Medulla oblongata (tissue), 1 donor: ENCODE measurements around the gene HPS1.

Experiments
- DNase-seq: peaks from one replicate; pipeline ENCODE4 v3.0.0-alpha.2; 2015; ENCODE audit errors: extremely low spot score

The HPS1 gene

DNA sequence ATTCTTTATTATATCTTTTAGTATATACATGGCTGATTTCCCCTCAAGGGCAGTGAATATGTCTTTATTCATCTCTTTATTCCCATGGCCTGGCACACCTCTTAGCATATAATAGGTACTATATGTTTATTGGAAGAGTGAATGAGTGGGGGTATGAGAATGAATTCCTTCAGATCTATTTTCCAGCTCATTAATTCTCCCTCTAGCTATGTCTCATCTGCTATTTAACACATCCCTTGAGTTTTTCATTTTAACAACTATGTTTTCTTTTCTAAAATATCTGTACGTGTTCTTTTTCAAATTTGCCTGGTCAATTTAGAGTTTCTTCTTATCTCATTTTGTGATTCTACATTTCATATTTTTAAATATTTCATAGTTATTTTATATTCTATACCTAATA is 14.4 kb downstream of the HPS1 start:
- no peak for DNase-seq

DNA sequence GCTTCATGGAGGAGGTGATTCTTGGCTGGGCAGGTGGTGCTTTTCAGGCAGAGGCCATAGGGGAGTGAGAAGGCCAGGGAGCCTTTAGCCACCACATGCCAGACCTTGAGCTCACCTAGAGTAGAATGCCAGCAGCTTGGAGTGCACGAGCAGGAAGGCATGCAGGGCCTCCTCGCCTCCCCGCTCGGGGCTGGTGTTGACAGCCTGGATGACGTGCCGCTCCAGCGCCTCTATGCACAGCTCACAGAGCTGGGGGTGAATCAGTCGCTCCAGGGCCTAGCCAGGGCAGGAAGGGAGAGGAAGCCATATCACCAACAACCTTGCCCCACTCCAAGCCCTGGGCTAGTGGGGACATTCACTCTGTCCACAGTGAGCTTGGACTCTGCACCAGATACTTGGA is 15.7 kb downstream of the HPS1 start:
- no peak for DNase-seq

DNA sequence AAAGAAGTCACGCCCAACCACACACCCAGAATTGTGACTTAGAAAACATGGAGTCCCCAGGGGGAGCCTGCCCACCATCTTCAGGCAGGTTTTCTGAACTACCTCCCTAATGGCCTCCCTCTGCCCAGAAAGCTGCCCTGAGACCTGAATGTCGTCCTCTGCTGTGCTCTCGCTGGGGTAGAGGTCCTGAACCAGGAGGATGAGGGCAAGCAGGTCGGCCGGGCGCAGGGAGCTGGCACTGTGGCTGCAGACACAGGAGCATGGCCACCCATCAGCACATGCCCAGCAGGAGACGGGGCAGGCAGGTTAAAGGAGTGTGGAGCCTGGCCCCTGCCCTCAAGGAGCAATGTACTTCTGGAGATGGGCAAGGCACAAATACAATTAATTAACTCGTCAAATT is 16.3 kb downstream of the HPS1 start:
- DNase-seq, result no peak

DNA sequence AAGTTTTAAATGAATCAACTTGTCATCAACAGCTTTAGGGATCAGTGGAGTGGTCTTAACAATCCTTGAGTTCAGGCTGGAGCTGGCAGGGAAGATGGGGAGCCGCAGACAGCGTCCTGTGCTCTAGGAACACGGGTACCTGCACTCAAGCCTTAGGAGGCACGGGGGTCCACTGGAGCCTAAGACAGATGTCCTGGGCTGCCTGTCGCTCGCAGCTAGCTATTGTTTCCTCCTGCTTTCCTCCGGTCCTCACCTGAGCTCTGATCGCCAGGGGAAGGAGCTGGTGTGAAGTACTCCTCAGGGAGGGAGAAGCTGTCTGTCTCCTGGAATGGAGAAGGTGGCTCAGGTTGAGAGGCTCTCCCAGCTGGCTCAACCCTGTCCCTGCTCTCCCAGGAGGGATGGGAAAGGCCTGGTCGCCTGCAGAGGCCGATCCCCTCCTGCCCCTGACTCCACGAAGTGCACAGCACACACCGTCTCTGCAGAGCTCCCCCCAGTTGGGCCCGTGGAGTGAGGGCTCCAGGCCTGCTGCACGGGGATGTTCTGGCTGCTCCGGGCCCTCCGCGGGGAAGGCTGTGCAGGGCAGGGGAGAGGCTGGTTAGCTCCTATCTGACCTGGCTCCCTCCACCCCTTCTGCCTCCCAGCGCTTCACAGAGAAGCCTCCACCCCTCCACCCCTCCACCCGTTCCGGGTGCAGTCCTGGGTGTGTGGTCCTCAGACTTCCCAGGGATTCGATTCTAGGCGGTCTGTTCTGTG is 17.2 kb downstream of the HPS1 start:
- DNase-seq, result no peak

DNA sequence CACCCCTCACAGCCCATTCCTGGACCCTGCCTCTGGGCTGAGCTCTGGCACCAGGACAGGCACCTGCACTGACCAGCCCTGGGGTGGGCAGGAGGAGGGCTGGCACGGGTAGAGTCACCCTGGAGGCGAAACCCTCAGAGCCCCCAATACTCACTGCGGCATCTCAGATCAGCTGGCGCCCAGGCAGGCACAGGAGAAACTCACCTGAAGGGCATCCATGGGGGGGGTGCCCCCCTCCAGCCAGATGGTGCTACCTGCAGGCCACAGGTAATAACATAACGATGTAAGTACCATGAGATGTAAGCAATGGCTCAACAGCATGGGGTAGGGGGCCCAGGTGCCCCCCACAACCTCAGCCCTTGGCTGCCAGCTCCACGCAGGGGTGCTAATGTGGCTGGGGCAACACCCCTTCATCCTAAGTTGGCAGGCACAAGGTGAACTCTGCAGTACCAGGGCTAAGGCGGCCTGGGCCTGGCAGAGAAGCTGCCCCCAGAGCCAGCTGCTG is 19.7 kb downstream of the HPS1 start:
- no peak for DNase-seq

DNA sequence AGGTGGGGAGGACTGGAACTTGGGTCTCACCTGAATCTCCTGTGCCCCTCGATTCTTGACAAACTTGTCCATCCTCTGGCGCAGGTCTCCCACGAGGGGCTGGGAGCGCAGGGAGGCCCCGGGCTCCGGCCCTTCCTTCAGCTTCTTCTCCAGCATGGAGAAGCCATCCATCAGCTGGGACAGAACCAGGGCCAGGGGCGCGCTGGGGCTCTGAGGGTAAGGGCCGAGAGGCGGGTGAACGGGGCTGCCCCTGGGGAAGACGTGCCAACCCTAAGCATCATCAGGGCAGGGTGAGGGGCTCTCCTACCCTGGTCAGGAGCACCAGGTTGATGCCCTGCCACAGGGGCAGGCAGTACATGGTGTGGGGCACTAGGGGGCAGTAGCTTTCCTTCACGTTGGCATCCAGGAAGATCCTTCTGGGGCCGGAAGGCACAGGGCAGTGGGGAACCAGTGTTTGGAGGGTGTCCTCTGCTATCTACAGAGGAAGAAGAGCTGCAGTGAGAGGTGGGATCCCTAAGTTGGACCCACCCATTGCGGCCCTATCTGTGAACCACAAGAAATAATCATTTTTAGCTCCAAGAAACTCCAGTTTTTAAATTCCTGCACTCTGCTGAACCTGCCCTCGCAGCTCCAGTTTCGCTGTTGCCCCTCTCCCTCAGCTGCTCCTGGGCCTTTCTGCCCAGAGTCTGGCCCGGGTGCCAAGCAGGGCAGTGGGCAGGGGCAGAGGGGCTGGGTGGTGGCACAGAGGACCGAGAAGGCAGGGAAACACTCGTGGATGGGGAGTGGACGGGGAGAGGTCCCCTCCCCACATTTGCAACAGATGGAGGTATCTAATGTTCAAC is 21.0 kb downstream of the HPS1 start:
- no peak for DNase-seq

DNA sequence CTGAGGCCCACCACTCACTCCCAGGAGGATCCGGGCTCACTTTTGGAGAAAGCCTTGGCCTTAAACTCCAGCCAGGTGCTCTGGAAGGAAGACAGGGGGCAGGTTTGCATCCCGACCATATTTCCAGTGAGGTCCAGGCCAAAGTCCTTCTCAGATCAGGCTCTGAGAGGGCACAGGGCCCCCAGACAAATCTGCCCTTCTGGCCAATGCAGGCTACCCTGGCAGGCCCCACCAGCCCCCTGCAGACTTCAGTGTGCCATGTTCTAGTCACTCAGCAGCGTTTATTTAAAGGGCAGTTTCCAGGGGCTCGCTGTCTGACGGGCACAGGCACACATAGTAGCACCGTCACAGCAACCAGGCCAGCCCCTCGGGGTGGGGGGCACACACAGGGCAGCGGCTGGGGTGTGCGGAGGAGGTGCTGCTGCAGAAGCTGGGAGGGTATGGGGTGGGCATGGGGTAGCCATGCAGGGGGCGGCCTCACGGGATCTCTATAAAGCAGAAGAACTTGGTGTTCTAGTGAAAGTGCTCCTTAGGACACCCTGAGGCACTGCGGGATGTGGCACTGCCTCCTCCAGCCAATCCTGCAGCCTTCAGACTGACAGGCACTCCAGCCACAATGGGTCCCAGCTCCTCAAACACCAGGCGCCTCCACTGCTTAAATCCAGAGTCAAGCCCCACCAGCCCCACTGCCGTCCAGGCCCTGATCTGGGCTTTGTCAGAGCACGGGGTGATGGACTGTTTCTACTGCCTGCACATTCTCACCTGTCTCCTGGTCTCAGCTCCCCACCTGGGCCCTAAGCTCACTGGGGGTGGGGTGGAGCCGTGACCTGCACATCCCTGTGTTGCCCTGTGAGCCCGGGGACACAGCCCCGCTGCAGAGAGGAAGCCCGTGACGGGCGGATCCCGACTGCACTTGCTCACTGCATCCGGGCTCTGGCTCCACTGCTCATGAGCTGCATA is 22.2 kb downstream of the HPS1 start:
- DNase-seq, result no peak

DNA sequence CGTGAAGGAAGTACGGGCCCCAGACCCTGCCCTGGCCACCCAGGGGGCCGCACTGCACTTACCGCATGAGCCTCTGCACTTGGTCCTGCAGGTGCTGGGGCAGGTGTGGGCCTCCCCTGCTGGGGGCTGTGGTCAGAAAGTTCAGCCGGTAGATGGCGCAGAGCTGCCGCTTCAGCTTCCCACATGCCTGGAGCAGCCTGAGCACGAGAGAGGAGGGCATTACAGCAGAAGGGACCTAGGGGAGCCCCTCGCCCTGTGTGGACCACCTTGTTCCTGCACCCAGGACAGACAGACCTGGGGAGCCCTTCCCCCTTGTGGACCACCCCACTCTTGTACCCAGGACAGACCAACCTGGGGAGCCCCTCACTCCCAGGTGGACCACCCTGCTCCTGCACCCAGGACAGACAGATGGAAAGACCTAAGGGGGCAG is 23.0 kb downstream of the HPS1 start:
- no peak for DNase-seq

DNA sequence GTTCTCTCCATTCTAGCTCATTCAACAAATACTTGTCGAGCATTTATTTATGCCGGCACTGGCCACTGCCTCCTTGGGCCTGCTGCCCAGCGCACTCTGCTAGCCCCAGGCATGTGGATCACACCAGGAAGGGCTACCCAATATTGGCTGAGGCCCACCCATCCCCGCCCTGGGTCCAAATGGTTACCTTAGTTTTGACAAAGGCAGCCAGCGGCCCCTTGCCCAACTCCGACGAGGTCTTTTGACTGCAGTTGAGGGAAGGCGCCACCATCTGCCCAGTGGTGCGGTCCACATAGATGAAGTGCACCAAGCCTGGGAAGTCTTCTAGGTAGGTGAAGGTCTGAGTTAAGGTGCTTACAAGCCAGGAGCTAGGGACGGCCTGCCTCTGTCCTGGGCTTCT is 24.6 kb downstream of the HPS1 start:
- no peak for DNase-seq

DNA sequence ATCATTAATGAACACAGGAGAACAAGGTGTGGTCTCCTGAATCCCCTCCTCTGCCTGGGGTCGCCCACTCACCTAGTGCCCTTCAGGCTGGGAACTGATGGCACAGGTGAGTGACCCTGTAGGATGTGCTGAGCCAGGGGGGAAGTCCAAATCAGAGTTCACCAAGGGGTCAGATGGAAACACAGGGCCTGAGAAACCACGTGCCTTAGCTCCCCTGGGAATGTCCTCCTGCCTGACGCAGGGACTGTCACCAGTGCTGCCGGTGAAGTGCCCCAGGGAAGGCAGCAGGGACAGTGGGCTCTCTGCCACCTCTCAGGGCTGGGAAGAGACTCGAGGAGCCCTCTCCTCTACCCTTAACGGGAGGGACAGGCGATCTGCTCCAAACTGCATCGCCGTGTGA is 25.9 kb downstream of the HPS1 start:
- no peak for DNase-seq

DNA sequence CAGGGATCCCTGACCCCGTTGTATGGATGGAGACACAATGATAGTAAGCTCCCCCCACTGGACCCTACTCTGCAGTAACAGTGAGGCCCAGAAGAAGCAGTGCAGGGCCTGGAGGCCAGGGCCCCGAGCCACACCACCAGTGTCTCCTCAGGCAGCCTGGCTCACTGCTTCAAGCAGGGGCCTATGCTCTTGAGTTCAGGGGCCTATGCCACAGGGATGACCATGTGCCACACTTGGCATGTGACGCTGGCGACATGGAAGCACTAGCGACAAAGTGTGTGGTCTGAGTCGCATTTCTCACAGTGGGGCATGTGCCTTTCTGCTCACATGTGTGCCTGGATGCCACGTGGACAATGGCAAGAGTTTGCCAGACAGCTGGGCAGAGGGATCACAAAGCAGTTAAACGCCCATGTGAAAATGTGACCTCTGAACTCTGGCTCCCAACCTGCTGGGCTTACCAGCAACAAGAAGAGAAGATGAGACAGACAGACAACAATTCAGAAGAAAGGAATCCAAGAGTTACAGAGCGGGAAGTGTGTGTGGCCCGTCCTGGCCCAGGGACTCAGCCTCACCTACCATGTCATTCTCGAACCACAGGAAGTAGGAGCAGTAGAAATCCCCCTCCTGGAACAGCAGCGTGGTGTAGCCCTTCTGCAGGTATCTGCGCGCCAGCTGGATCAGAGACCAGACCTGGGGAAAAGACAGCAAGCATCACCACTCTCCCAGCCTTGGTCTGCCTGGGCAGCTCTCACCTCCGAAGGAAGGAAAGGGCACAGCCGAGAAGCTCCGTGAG is 27.1 kb downstream of the HPS1 start:
- no peak for DNase-seq

DNA sequence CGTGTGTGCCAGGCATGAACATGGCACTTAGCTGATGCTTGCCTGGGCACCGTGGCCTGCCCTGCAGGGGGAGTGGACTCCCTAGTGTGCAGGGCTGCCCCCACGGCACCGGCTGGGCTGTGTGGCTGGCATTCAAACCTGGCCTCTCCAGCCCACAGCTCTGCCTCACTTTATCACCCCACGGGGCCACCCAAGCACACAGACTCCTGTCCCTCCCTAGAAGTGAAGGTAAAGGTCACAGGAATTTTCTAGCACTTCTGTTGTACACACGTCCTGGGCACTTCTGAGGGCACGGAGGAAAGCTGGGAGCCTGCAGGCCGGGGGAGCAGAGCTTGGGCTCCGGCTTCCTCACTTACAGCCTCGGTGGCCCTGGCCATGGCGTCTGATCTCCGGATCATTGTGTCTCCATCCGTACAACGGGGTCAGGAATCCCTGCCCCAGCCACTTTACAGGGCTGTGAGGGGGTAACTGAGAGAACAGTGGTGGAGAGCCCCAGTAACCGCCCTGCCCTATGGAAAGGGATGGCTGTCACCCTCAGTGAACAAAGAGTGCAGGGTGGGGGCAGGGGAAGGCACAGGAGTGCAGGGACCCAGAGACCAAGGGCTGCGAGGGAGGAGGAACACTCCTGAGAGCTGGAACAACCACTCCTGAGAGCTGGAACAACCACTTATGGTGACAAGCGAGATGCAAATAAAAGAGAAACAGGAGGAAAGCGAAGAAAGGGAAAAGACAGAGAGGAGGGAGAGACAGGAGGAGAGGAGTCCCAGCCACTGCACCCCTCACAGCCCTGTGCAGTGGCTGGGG is 27.9 kb downstream of the HPS1 start:
- DNase-seq, result no peak

DNA sequence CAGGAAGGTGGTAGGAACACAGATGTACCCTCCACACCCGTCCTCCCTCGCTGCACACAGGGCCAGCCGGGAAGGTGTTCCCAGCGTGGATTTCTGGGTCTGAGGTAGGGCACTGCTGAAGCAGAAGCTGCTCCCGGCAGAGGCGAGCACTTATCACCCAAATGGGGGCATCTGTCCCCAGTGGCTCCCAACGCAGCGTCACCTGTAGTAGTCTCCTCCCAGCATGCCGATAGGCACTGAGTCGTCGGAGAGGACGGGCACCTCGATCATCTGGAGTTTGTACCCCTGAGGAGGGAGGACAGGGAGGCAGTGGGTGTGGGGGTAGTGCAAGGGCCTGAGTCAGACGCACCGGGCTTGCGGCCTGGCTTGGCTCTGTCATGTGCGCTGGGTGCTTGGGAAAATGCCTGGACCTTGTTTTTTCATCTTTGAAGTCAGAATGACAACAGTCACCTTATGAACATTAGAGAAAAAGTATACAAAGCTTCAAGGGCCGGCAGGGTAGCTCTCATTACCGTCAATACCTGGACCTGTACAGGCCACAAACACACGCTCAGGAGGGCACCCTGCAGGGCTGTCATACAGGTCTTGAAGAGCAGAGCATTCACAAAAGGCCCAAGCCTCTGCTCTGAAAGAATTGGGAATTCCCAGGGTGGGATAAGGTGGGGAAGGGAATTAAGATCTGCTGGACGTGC is 28.6 kb downstream of the HPS1 start:
- DNase-seq, result no peak

DNA sequence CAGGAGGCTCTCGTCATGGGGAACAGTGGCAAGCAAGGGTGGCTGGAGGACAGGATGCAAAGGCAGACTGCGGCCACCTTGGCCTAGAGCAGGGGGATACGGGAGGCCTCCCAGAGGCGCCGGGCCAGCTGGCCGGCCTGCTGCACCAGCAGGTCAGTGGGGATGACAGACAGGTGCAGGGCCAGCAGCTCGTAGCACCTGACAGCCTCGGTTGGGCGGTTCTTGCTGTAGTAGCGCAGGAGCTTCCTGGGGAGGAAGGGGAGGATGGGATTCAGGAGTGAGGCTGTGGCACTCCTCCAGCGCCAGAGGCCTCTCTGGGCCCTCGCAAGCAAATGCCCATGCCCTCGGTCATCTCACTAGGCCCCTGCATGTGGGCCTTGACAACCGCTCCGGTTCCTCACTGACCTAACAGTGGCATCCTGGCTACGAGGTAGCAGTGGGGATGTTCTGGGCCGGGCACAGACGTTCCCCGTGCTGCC is 29.2 kb downstream of the HPS1 start:
- no peak for DNase-seq

DNA sequence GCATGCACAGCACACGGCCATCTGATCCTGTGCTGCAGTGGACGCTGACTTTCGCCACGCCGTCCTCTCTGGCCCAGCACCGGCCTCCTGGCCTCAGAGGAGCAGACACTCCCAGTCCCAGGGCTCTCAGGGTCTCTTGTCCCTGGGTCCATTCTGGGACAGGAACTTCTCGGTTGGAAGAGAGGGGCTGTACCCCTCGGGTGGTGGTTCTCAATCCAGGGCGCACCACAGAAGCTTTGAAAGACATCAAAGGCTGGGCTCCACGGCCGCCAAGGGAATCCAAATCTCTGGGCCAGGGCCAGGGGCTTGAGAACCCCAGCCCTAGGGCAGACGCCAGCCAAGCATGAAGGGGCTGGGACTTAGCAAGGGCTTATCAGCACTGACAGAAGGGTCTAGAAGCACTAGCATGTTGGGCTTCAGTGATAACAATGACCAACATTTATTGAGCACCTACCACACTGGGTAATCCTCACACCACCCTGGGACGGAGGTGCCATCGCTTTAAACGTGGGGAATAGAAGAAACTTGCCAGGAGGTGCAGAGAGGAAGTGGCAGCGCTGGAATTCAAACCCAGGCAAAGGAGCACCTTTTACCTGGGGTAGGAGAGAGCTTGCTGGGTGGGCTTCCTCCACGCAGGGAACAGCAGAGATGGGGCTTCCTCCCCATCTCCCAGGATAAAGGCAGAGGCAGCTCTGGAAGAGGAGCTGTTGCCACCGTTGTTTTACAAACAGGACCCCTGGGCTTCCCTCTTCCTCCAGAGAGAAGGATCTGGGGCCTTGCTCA is 29.9 kb downstream of the HPS1 start:
- DNase-seq, result no peak

DNA sequence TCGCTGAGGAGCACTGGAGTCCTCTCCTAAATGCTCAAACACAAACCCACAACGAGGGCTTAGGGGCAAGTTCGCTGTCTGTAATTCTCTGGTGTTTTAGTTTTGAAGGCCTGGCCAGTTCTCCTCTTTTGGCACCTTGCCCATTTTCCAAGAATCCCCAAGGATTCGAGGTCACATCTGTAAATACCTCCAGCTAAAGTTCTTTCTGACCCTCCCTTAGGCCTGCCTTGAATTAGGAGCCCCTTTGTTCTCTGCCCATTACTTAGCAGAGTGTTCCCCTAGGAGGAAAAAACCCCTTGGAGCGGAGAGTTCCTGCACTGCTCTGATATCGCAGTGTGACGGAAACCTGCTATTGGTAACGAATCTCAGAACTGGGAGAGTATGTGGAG is 31.0 kb downstream of the HPS1 start:
- no peak for DNase-seq

DNA sequence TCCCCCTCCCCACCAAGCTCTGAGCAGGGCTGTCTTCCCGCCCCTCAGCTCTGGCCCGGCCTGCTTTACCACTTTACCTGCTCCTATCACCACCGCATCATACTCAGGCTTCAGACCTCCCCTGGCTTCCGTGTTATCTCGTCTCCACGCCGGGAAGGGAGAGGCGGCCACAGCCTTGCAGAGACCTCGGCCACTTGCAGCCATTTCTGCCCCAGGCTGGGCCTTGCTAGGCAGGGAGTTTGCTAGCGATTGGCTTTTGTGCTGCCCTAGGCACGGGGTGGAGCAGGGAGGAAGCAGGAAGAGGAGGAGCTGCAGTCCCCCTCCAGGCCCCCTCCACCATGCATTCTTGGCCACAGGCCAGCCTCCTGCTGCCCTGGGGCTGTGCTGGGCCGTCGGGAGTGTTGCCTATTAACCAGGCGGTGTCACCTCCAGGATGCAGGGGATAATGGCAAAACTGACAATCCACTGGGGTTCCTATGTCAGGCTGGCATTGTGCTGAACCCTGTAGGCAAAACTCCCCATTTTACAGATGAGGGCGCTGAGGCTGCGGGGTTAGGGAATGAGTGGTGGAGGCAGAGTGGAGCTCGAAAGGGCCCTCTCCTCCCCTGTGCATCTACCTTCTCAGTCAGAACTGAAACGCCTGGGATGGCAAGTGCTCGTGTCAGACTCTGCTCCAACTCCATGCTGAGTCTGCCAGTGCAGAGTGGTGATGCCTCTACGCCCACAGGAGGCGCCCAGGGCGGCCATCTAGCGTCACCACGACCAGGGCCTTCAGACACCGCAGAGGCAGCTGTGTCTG is 31.6 kb downstream of the HPS1 start, which contains the start of gene PYROXD2:
Gene PYROXD2 (minus strand): TSS at position 251 of the 799 bp plus-strand sequence. CDS start 47 bp downstream, at position 204.
- peak; percentile 91 for DNase-seq

DNA sequence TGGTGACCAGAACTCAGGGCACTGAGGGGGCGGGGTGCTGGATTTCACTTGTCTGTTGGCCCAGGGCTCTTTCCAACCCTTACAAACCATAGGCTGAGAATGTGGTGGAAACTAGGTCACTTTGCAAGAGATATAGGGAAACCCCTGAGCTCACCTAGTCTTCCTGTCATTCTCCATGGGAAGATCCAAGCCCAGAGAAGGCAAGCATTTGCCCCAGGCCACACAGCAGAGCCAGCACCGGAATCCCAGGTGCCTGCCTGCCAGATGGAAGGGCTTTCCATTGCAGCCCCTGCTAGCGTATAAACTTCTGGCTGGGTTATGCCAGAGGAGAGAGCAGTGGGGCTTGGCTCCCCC is 32.2 kb downstream of the HPS1 start:
- DNase-seq, result no peak
